CD4-positive, alpha-beta T cell treated with Interferon gamma for 1 hour (primary cell): ENCODE data around the gene GIPC1.
"Not testable (repeated sequence)": the region's sequence is repeated elsewhere in the genome, so short reads cannot be mapped to it uniquely, and the experiment has no call there.

Experiments used
- DNase-seq: peaks from one replicate; pipeline ENCODE4 v3.0.0-alpha.2; 2020

The GIPC1 gene

DNA sequence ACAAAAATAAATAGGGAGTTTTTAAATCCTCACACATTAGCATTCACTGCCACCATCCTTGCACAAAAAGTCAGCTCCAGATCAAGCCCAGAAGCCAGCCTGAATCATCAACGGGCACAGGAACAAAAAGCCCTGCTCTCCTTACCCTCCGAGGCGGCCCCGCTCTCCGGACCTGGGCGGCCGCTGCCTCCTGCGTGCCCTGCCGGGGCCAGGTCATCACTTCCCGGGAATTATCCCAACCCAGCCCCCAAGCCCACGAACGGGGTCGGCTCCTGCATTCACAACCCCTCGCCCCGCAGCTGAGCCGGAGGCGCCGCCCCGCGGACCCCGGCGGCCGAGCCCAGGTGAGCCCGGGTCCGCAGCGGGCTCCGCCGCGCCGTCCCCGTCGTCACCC, 21.5 kb upstream of the GIPC1 start:
- no peak for DNase-seq

DNA sequence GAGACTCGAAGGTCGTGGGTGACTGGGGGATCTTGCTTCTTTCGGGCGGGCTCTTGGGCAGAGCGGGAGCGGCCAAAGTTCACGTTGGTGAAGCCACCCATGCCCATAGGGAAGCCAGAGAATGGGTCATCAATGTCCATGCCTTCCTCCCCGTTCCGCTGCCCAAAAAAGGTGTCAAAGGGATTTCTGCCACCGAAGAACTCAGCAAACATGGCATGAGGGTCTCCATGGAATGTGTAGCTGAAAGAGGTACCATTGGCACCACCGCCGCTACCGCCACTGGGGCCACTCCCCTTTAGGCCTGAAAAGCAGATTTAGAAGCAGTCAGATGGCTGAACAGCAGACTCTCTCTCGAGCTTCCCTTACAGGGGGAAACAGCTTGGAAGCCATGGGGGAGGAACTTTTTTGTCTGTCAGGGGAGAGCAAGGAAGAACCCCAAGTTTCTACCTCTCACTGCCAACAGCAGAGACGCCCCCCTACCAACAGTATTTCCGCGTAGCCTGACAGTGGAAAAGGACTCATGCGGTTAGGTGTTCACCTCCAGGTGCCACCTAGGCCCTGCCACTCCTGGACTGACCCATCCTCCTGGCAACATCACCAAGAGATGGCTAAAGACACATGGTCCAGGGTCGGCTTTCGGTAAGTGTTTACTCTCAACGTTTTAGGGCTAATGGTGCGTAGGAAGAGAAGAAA, 21.0 kb upstream of the GIPC1 start:
- DNase-seq: peak; percentile 13

DNA sequence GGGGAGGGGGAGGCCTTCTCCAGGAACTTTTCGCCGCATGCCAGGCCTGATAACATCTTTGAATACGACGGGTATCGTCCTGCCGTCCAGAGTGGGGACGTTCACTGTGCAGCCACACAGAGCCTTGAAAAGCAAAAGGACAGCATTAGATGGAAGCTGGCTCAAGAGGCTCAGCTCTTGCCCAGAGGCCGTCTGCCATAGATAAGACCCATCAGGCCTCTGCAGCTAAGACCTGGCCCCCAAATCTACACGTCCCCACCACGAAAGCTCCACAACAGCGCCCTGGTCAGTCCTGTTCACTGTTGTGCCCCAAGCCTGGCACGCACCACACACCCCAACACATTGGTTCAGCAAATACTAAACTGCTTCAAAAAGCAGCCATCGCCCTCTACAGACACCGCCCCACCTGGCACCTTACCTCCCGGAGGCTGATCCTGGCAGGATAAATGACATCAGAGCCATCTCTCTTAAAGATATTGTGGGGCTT, 20.2 kb upstream of the GIPC1 start:
- DNase-seq: no peak

DNA sequence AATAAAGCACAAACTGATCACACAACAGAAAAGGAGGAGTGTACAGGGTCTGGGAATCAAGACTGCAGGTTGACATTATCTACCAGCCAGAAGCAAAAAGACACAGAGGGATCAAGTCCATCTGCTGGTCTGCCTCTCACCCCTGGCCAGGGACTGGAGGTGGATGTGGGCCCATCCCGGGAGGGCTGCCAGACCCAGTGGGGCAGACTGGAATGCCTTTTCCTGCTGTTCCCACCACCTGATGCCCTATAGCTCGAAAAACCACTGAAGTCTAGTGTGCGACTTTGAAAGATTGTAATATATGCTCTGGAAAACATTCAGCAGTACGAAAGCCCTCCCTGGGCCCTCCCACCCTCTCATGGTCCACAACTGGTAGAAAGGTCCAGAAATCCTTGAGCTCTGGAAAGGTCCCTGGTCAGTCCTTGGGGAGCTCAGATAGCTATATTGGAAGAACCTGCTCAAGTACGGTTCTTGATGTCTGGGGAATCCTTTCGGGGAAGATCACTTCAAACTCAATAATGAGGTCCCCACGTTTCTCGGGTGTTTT, 19.6 kb upstream of the GIPC1 start:
- DNase-seq: no peak

DNA sequence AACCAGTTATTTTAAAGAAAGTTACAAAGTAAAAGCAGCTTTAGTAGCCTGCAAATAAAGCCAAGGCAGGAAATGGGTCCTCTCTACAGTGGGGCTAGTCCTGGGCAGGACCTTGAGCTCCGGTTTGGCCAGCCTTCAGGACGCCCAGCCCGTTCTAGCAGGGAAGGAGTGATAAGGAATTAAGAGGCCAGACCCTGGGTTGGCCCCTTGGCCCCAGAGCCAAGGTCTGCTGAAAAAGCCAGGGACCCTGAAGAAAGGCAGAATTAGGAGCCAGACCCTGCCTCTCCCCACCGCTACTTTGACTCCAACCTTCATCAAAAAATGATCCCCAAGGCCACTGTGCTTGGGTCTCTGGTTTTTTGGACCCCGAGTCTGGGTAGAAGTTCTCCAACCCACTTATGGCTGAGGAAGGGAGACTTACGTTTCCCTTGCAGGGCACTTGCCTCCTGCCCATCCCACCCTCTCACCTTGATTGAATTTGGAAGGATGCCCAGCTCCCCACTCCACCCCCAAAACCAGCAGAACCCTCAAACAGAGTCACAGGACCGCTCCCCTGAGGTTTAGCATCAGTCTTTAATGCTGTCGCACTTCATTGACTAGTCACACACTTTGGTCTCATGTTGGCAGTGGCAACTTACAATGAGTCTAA, 18.4 kb upstream of the GIPC1 start:
- DNase-seq: peak; percentile 42

DNA sequence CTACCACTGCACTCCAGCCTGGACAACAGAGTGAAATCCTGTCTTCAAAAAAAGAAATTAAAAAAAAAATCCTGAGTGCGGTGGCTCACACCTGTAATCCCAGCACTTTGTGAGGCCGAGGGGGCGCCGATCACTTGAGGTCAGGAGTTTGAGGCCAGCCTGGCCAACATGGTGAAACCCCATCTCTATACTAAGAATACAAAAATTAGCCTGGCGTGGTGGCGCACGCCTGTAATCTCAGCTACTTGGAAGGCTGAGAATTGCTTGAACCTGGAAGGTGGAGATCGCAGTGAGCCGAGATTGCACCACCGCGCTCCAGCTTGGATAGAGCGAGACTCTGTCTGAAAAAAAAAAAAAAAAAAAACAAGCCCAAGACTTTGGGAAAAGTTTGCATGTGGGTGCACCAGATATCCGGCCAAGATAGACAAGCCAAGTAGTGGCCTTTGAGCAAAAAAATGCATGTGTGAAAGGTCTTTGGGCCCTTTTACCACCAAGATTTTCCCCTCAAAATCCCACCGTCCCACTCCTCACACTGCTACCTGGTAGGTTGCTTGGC, 16.6 kb upstream of the GIPC1 start:
- DNase-seq: no peak

DNA sequence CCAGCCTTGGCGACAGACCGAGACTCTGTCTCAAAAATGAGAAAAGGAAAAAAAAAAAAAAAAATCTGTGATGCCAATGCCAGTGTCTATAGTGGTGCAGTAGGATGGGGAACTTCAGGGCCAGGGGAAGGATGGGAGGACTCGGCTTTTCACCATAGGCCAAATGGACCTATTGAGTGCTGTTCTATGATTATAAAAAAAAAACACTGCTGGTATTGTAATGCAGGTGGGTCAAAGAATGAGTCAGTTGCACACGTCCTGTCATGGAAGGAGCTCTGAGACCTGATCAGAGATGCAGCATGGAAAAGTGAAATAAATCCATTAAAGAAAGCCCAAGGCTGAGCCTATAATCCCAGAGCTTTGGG, 15.3 kb upstream of the GIPC1 start:
- no peak for DNase-seq

DNA sequence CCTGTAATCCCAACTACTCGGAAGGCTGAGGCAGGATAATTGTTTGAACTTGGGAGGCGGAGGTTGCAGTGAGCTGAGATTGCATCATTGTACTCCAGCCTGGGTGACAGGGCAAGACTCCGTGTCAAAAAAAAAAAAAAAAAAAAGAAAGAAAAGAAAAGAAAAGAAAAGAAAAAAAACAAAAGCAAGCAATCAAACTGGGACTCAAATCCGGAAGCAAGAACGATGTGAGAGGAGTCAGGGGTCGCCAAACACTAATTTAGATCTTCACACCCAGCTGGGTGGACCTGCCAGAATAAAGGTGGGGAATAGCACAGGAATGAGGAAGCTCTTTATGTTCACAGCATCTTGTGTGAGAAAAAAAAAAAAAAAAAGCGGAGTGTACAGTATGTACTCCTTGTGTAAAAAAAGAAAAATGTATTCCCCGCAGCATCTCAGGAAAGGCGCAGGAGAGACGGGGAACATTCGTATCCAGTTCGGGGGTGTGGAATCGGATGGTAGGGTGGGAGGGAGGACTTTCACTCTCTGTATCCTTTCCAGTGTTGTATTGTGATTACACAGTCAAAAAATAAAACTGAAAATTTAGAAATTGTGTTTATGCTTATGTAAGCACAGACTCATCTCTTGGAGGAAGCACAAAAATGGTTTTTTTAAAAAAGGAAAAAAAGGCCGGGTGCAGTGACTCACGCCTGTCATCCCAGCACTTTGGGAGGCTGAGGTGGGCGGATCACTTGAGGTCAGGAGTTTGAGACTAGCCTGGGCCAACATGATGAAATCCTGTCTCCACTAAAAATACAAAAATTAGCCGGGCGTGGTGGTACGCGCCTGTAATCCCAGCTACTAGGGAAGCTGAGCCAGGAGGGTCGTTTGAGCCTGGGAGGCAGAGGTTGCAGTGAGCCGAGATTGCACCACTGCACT, 14.6 kb upstream of the GIPC1 start:
- peak; percentile 54 for DNase-seq

DNA sequence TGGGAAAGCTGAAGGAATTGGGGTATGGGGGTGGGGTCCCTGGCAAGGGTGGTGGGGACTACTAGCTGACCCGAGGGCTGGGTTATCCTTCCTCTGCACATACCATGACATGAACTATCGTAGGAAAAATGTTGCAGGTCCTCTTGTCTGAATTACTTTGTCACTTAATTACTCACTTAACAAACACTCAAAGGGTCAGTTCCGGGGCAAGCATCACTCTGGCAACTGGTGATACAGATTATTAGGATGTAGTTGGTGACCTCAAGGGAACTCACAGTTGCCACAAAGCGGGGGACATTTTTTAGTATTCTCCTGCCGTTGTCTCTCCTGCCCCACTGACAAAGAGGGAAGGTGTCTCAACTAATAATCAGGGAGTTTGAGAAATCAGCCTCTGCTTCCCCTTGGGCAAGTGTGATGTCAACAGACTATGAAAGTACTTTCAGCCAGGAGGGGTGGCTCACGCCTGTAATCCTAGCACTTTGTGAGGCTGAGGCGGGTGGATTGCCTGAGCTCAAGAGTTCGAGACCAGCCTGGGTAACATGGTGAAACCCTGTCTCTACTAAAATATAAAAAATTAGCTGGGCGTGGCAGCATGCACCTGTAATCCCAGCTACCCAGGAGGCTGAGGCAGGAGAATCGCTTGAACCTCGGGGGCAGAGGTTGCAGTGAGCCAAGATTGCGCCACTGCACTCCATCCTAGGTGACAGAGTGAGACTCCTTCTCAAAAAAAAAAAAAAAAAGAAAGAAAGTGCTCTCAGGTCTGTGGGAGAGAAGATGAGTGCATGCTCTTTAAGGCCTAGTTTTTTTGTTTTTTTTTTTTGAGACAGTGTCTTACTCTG, 12.0 kb upstream of the GIPC1 start:
- peak; percentile 49 for DNase-seq

DNA sequence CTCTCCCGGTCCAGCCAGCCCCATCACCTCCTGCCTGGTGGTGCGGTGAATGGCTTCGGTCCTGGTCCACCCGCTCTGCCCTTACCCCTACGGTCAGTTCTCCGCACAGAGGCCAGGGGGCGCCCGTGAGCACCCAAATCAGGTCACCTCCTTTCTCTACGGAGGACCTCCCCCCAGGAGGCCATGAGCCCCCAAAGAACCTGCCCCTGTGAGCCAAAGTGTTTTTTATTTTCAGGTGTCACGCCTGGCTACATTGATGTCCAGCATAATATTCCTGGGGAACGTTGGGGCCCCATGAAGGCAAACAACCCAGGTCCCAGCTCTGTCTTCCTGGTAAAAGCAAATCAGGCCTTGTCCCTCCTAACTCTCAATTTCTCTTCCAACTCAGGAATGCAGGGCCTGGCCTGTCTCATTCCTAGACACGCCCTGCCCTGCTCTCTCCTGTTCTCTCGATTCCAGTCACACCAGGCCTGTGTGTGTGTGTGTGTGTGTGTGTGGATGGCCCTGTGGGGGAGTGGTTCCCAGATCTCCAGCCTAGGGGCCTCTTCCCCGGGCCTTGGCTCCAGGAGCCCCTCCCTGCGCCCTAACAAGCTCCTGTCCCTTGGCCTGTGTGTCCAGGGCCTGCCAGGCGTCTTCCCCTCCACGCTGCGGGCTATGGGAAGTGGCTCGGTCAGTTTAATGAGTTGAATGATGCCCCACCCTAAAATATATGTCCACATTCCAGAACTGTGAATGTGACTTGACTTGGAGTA, 9.7 kb upstream of the GIPC1 start:
- DNase-seq: peak; percentile 73

DNA sequence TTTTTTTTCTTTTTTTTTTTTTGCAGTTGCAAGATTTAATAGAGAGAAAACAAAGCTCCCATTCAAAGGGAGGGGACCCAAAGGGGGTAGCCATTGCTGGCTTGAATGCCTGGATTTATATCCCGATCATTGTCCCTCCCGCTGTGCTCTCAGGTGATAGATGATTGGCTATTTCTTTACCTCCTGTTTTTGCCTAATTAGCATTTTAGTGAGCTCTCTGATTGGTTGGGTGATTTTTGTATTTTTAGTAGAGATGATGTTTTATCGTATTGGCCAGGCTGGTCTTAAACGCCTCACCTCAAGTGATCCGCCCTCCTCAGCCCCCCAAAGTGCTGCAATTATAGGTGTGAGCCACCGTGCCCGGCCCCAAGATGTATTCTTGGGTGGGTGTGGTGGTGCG, 8.6 kb upstream of the GIPC1 start:
- DNase-seq: not testable (repeated sequence)

DNA sequence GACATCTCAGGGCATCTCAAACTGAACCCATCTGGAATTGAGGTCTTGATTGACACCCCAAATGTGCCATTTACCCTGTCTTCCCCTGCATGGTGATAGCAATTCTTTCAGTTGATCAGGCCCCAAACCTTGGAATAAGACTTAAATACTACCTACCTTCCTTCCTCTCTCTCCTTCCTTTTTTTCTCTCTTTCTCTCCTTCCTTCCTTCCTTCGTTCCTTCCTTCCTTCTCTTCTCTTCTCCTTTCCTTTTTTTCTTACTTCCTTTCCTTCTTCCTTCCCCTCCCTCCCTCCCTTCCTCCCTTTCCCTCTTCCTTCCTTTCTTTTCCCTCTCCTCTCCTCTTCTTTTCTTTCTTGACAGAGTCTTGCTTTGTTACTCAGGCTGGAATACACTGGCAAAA, 7.4 kb upstream of the GIPC1 start:
- DNase-seq: no peak

DNA sequence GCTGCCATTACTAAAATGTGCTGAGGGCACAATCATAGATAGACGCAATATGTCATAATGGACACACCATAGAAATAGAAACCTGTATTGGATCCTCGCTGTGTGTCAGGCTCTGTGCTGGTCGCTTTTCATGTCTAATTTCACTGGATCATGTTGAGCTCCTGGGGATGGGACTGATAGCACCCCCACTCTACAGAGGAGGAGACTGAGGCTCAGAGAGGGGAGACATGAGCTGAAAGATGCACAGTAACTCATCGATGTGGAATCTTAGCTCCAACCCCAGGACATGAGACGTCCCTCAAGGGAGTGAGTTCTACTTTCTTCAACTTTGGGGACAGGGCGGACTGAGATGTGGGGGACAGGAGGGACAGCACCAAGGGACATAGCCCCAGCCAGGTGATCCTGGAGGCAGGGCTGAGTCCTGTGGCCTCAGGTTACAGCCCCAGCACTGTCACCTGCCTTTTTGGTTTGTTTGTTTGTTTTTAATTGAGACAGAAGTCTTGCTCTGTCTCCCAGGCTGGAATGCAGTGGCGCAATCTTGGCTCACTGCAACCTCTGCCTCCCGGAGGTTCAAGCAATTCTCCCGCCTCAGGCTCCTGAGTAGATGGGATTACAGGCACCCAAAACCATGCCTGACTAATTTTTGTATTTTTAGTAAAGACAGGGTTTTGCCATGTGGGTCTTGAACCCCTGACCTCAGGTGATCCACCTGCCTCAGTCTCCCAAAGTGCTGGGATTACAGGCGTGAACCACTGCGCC, 6.6 kb upstream of the GIPC1 start:
- DNase-seq: no peak

DNA sequence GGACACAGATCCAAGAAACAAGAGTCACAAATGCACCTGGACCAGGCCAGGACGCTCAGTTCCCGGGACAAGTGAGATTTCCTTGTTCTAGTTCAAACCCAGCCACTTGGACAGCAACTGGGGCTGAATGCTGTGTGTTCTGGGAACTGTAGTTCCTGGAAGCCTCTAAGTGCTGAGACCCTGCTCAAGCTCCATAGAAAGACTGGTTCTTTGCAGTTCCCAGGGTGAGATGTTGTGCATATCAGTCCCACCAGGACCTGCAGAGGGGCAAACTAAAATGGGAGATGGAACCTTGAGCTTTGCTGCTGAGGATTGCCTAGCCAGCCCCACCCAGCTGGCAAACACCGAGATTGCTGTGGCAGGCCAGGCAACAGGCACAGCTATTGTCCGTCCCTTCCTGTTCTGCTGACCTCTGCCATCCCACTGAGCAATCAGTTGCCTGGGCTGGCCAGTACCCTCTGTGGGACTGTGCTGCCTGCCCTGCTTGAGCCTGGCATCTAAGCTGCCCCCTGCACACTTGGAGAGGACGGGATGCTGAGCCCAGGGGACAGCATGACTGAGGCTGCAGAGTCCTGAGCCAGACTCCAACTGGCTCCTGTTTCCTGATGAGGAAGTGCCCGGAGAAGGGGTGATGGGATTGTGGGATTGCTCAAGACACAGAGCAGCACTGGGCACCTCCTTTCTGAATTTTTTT, 1.4 kb upstream of the GIPC1 start:
- DNase-seq: no peak

DNA sequence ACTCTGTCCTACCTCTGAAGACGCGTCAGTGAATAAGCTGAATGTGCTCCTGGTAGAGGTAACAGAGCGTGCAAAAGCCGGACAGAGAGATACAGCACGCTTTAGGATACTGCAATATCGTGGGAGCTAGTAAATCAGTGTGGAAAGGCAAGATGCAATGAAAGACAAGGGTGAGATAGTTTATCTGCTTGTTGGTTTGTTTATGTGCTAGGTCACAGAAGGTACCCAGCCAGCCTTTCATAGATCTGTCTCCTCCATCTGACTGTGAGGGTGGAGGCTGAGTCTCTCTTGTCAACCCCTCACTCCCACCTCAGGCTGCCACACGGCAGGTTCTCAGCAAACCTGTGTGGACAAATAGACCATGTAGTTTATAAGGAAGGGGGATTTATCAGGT, 904 bp upstream of the GIPC1 start:
- DNase-seq: no peak

DNA sequence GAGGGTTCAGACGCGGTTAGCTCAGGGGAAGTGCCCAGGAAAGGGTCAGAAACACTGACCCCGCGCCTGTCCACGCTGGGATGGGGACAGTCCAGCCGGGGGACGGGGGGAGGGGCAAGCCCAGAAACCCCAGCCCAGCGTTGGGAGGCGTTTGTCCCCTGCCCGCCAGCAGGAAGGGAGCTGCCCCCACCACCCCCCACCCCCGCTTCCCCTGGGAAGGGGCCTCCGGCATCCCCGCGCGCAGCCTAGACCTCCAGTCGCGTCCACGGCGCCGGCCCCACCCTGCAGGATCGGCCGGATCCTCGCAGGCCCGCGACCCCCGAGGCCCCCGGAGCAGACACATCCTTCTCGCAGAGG, 277 bp downstream of the GIPC1 start:
- no peak for DNase-seq

DNA sequence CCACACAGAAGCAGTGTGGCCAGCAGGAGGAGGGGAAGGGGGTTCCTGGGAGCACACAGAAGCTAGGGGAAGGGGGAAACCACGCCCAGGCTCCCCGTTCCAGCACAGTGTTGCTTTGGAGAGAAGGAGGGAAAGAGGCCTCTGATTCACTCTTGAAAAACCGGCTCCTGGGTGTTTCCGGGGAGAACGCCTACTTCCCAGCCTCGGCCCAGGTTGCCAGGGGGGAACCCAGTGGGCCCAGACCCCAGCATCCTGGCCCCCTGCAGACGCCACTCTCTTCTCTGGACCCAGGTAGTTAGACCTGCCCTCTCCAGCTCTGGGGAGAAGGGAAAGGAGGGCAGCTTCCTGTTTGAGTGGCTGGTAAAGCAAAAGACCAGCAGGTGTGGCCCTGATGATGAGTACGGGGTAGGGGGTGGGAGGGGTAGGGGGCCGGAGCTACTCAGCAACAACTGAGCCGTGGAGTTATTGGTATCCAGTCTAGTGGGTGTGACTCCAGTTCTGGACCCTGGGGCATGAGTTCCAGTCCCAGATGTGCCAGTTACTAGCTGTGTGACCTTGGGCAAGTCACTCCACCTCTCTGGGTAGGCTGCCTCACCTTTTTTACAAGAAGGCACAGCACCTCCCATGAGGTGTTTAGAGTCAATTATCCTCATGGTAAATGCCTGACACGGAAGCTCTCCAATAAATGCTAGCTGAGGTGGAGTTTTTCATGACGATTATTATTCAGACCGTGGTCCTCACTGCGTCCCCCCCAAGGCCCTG, 836 bp downstream of the GIPC1 start:
- no peak for DNase-seq

DNA sequence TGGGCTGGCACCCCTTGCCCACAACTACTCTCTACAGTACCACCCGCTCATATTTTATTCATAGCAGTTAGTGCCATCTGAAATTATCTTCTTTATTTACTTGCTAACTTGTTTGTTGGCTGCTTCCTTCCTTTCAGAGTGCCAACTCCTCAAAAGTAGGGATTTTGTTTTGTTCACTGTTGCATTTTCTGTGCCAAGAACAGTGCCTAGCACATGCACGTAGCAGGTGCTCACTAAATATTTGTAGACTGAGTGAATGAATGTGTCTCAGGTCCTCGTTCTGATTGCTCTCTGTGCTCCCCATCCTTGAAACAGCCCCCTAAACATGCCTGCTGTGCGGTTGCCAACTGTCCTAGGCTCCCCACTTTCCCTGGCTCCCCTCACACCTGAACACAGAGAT, 1.5 kb downstream of the GIPC1 start:
- DNase-seq: no peak

DNA sequence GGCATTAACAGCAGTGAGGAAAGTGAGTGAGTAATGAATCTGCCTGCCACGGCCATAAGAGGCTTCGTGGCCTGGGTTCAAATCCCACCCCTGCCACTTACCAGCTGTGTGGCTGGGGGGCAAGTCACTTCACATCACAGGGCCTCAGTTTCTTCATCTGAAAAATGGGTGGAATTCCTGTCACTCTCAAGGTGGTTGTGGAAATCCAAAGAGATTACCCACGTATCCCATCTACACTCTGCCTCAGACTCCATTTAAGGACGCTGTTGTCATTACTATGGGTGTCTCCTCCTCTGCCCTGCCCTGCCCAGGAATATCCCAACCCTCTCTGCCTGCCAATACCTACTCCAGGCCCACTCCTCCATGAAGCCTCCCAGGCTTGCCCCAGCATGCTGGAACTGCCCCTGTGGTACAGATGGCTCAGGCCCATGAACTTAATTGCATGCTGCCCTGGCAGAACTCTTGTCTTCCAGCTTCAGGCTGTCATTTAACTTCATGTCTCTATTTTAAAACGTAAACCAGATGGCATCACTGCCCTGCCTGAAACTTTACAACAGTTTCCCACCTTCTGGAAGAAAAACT, 3.1 kb downstream of the GIPC1 start:
- no peak for DNase-seq
